Ishikawa (cell line): ENCODE measurements around the gene ANTXR1.

Experiments used
- CEBPB ChIP-seq: IDR thresholded peaks from 2 replicates; pipeline ENCODE4 v1.6.1; 2012
- CREB1 ChIP-seq: IDR thresholded peaks from 2 replicates; pipeline ENCODE4 v1.6.1; 2012; ENCODE audit warnings: low read depth
- EGR1 ChIP-seq: IDR thresholded peaks from 2 replicates; pipeline ENCODE4 v1.6.1; 2012
- EP300 ChIP-seq: IDR thresholded peaks from 2 replicates; pipeline ENCODE4 v1.6.1; 2012; ENCODE audit warnings: borderline replicate concordance
- FOXM1 ChIP-seq: IDR thresholded peaks from 2 replicates; pipeline ENCODE4 v1.6.1; 2012; ENCODE audit warnings: low read depth, borderline replicate concordance
- MAX ChIP-seq: IDR thresholded peaks from 2 replicates; pipeline ENCODE4 v1.6.1; 2012
- NFIC ChIP-seq: IDR thresholded peaks from 2 replicates; pipeline ENCODE4 v1.6.1; 2012
- RAD21 ChIP-seq: IDR thresholded peaks from 2 replicates; pipeline ENCODE4 v1.6.1; 2012; ENCODE audit warnings: low read depth
- REST ChIP-seq: IDR thresholded peaks from 2 replicates; pipeline ENCODE4 v1.6.1; 2012; ENCODE audit warnings: low read depth, mild to moderate bottlenecking
- TAF1 ChIP-seq: IDR thresholded peaks from 2 replicates; pipeline ENCODE4 v1.6.1; 2012; ENCODE audit warnings: low read depth, mild to moderate bottlenecking
- TCF12 ChIP-seq: IDR thresholded peaks from 2 replicates; pipeline ENCODE4 v1.6.1; 2012; ENCODE audit warnings: low read depth
- TEAD4 ChIP-seq: IDR thresholded peaks from 2 replicates; pipeline ENCODE4 v1.6.1; 2012
- USF1 ChIP-seq: IDR thresholded peaks from 2 replicates; pipeline ENCODE4 v1.6.1; 2012
- YY1 ChIP-seq: IDR thresholded peaks from 2 replicates; pipeline ENCODE4 v1.6.1; 2012; ENCODE audit warnings: low read depth
- ZBTB7A ChIP-seq: IDR thresholded peaks from 2 replicates; pipeline ENCODE4 v1.6.1; 2012; ENCODE audit warnings: low read depth

The ANTXR1 gene

GRCh38 chr2:69291721-69292120 is 278.7 kb downstream of the ANTXR1 start:
- no peak for TF ChIP-seq TAF1
- no peak for TF ChIP-seq NFIC
- TF ChIP-seq CEBPB: no peak
- no peak for TF ChIP-seq USF1
- TF ChIP-seq TEAD4: no peak
- no peak for TF ChIP-seq CREB1
- TF ChIP-seq EP300: no peak
- TF ChIP-seq EGR1: no peak
- no peak for TF ChIP-seq FOXM1
- TF ChIP-seq RAD21: no peak
- TF ChIP-seq TCF12: no peak
- no peak for TF ChIP-seq REST

- TF ChIP-seq CEBPB (no peak), NFIC (no peak), CREB1 (no peak), USF1 (no peak), TCF12 (no peak), EP300 (no peak), ZBTB7A (no peak), MAX (no peak), RAD21 (no peak), TEAD4 (no peak), EGR1 (no peak), YY1 (no peak), FOXM1 (no peak), TAF1 (no peak), REST (no peak)
Measured at GRCh38 chr2:69292256-69292655, 279.3 kb downstream of the ANTXR1 start.

- no peak for TF ChIP-seq CREB1
- no peak for TF ChIP-seq TAF1
Measured at GRCh38 chr2:69296421-69296820, 283.4 kb downstream of the ANTXR1 start.

- TF ChIP-seq TAF1: no peak
- no peak for TF ChIP-seq MAX
- TF ChIP-seq YY1: no peak
- no peak for TF ChIP-seq NFIC
- TF ChIP-seq RAD21: no peak
- no peak for TF ChIP-seq REST
- no peak for TF ChIP-seq FOXM1
Measured at GRCh38 chr2:69297216-69297615, 284.2 kb downstream of the ANTXR1 start.

- TF ChIP-seq REST (no peak), NFIC (no peak), TEAD4 (no peak), MAX (no peak), ZBTB7A (no peak), TCF12 (no peak), YY1 (no peak), EP300 (no peak)
Measured at GRCh38 chr2:69298261-69298660, 285.3 kb downstream of the ANTXR1 start.
